HepG2 (cell line): ENCODE data around the gene LRRC3C. TPM values are rescaled to one million over a fixed set of nuclear protein-coding genes. Genes with fewer than 3 reads are reported as not detected.

Experiments
- ATF2 ChIP-seq: sonication (generic); formaldehyde crosslinking; IDR thresholded peaks from 2 replicates; pipeline ENCODE4 v1.4.0; 2020; ENCODE audit warnings: missing genetic modification reagents
- ATM ChIP-seq: fragments of 450-650 bp; IDR thresholded peaks from 2 replicates; pipeline ENCODE4 v1.7.1; 2017; ENCODE audit warnings: mild to moderate bottlenecking, borderline replicate concordance
- DR1 ChIP-seq: sonication (generic); formaldehyde crosslinking; IDR thresholded peaks from 2 replicates; pipeline ENCODE4 v1.8.0; 2021; ENCODE audit warnings: mild to moderate bottlenecking, missing genetic modification reagents, inconsistent platforms
- FOSL1 ChIP-seq: sonication (generic); formaldehyde crosslinking; IDR thresholded peaks from 2 replicates; pipeline ENCODE4 v1.9.0; 2021; ENCODE audit warnings: missing genetic modification reagents, borderline replicate concordance
- GABPA ChIP-seq, 2 experiments: IDR thresholded peaks; 2 replicates each; pipeline ENCODE4 v1.6.1; 2011 to 2016; ENCODE audit warnings: low read depth in 2 of 2, low read length in 1 of 2, missing biosample characterization in 1 of 2, missing genetic modification characterization in 1 of 2
- GATA4 ChIP-seq: sonication (generic); IDR thresholded peaks from 2 replicates; pipeline ENCODE4 v1.6.1; 2016; ENCODE audit warnings: antibody characterized with exemption, low read depth, borderline replicate concordance
- GRHL1 ChIP-seq: sonication (generic); formaldehyde crosslinking; conservative IDR thresholded peaks from 2 replicates; pipeline ENCODE4 v1.8.0; 2022; ENCODE audit warnings: missing genetic modification reagents
- KLF9 ChIP-seq: IDR thresholded peaks from 2 replicates; pipeline ENCODE4 v1.6.1; 2016; ENCODE audit warnings: low read depth
- SNRNP70 ChIP-seq: fragments of 200-400 bp; formaldehyde crosslinking; IDR thresholded peaks from 2 replicates; pipeline ENCODE4 v1.6.1; 2017; ENCODE audit warnings: mild to moderate bottlenecking, low read depth, low read length, moderate library complexity
- SYNCRIP ChIP-seq: fragments of 200-400 bp; formaldehyde crosslinking; IDR thresholded peaks from 2 replicates; pipeline ENCODE4 v1.6.1; 2018; ENCODE audit warnings: mild to moderate bottlenecking, low read depth, low read length; ENCODE audit not compliant: insufficient read depth
- TBX2 ChIP-seq: sonication (generic); formaldehyde crosslinking; IDR thresholded peaks from 2 replicates; pipeline ENCODE4 v1.5.0; 2020; ENCODE audit warnings: missing genetic modification reagents, mild to moderate bottlenecking, borderline replicate concordance
- YY1 ChIP-seq: IDR thresholded peaks from 2 replicates; pipeline ENCODE4 v1.6.1; 2011; ENCODE audit warnings: low read length, low read depth, moderate library complexity, mild to moderate bottlenecking; ENCODE audit not compliant: insufficient read depth, insufficient replicate concordance
- ZFP1 ChIP-seq: IDR thresholded peaks from 2 replicates; pipeline ENCODE4 v1.6.1; 2016
- ZKSCAN8 ChIP-seq: IDR thresholded peaks from 2 replicates; pipeline ENCODE4 v1.6.1; 2016; ENCODE audit warnings: borderline replicate concordance, missing genetic modification reagents, missing compliant biosample characterization
- ZNF263 ChIP-seq: sonication (generic); formaldehyde crosslinking; IDR thresholded peaks from 2 replicates; pipeline ENCODE4 v1.4.0; 2020; ENCODE audit warnings: missing genetic modification reagents
- ZNF354B ChIP-seq: sonication (generic); formaldehyde crosslinking; IDR thresholded peaks from 2 replicates; pipeline ENCODE4 v1.8.0; 2022; ENCODE audit warnings: mild to moderate bottlenecking, missing genetic modification reagents
- ZNF362 ChIP-seq: sonication (generic); formaldehyde crosslinking; IDR thresholded peaks from 2 replicates; pipeline ENCODE4 v1.4.0; 2020; ENCODE audit warnings: missing genetic modification reagents, mild to moderate bottlenecking, borderline replicate concordance
- ZNF382 ChIP-seq: sonication (generic); formaldehyde crosslinking; IDR thresholded peaks from 2 replicates; pipeline ENCODE4 v1.5.0; 2020; ENCODE audit warnings: missing genetic modification reagents, mild to moderate bottlenecking, borderline replicate concordance
- ZNF431 ChIP-seq: sonication (generic); formaldehyde crosslinking; IDR thresholded peaks from 2 replicates; pipeline ENCODE4 v1.9.0; 2022; ENCODE audit warnings: missing genetic modification reagents, low read depth, mild to moderate bottlenecking, borderline replicate concordance
- ZSCAN22 ChIP-seq: sonication (generic); formaldehyde crosslinking; IDR thresholded peaks from 2 replicates; pipeline ENCODE4 v1.4.0; 2020; ENCODE audit warnings: mild to moderate bottlenecking, missing genetic modification reagents
- ZXDC ChIP-seq: sonication (generic); formaldehyde crosslinking; IDR thresholded peaks from 2 replicates; pipeline ENCODE4 v1.5.0; 2020; ENCODE audit warnings: mild to moderate bottlenecking, missing genetic modification reagents
- polyA plus RNA-seq, 8 experiments: library from polyadenylated mRNA; depleted of rRNA in 3 of 8; stranded (reverse) in 7 of 8; unstranded in 1 of 8; fragments of >200 nt; fragmentation: Illumina TruSeq in 4 of 8; extraction: Trizol in 4 of 8; gene quantifications; 2 replicates each; pipeline versions ENCODE4 v1.2.1 to v1.2.3, GENCODE V29; 2011 to 2016; ENCODE audit warnings: low read depth in 4 of 8, missing spikeins in 1 of 8, mixed read lengths in 1 of 8; ENCODE audit not compliant: insufficient read depth in 1 of 8
- total RNA-seq, 5 experiments: library from RNA; depleted of rRNA; stranded (reverse); fragments of >200 nt; fragmentation: Illumina TruSeq; extraction: Trizol; gene quantifications; 2 replicates each; pipeline ENCODE4 v1.2.3, GENCODE V29; 2016; ENCODE audit warnings: low read depth in 1 of 5

The LRRC3C gene
- total and polyA plus RNA-seq, 2 of the 13 experiments (the other 11 are each of a cell fraction or from before 2014, with no cell fraction given) = 0.17 TPM; not detected in 1

GRCh38 chr17:39980351-39981206 is 53.0 kb downstream of the LRRC3C start, which contains the start of gene PSMD3 (continued):
- TF ChIP-seq ZXDC (CRISPR knock-in tag) (peak; percentile 80), ZSCAN22 (CRISPR knock-in tag) (peak; percentile 86), GABPA (IDR thresholded peaks at IDR 0.05; ENCODE audit: low read depth, low read length) (no peak), GABPA (CRISPR knock-in tag; IDR thresholded peaks at IDR 0.05; ENCODE audit: low read depth) (peak; percentile 82), DR1 (CRISPR knock-in tag) (peak; percentile 89), KLF9 (CRISPR knock-in tag) (peak; percentile 95), GATA4 (peak; percentile 69; the same call in 1 of the 2 replicates), GRHL1 (CRISPR knock-in tag) (no peak), ZNF382 (CRISPR knock-in tag) (no peak), SNRNP70 (no peak), SYNCRIP (no peak), ZKSCAN8 (CRISPR knock-in tag) (peak; percentile 95), ZNF263 (peak; percentile 96), YY1 (peak; percentile 92), ATM (no peak), ZFP1 (CRISPR knock-in tag) (peak; percentile 87; the same call in 1 of the 2 replicates), FOSL1 (CRISPR knock-in tag) (0 out of 2 replicates have a peak, but pooled peaks have one; percentile 32), ZNF354B (CRISPR knock-in tag) (peak; percentile 78; the same call in 1 of the 2 replicates), ZNF362 (CRISPR knock-in tag) (peak; percentile 24; the same call in 1 of the 2 replicates), ZNF431 (peak; percentile 89), ATF2 (CRISPR knock-in tag) (peak; percentile 95), TBX2 (CRISPR knock-in tag) (peak; percentile 83)
